Nephron progenitor cell (in vitro differentiated cells): Measurements from ENCODE around the gene F2.

ENCODE experiments used
- DNase-seq: peaks from one replicate; pipeline ENCODE4 v3.0.0; 2021
- H3K27ac Mint-ChIP-seq: 2 replicates; pipeline ENCODE4 v1.8.0; 2021; ENCODE audit warnings: mild to moderate bottlenecking, moderate library complexity, mixed read lengths
- H3K27me3 Mint-ChIP-seq: 2 replicates; pipeline ENCODE4 v1.8.0; 2021; ENCODE audit warnings: mild to moderate bottlenecking, low read depth, mixed read lengths; ENCODE audit not compliant: poor library complexity
- H3K36me3 Mint-ChIP-seq: 2 replicates; pipeline ENCODE4 v1.8.0; 2021; ENCODE audit warnings: low read depth, mixed read lengths
- H3K4me1 Mint-ChIP-seq: 2 replicates; pipeline ENCODE4 v1.8.0; 2021; ENCODE audit warnings: mixed read lengths
- H3K4me3 Mint-ChIP-seq: 2 replicates; pipeline ENCODE4 v1.8.0; 2021; ENCODE audit warnings: mild to moderate bottlenecking, moderate library complexity, mixed read lengths
- H3K9me3 Mint-ChIP-seq: 2 replicates; pipeline ENCODE4 v1.8.0; 2021; ENCODE audit warnings: mild to moderate bottlenecking, moderate library complexity, mixed read lengths
- CTCF ChIP-seq: fragments of 200-600 bp; sonication (generic); IDR thresholded peaks from 2 replicates; pipeline ENCODE4 v1.5.0; 2021; ENCODE audit warnings: antibody characterized with exemption

Gene F2

GRCh38 chr11:46762248-46762647 is 43.2 kb downstream of the F2 start:
- TF ChIP-seq CTCF = no peak
- Mint-ChIP-seq H3K27ac (peak overlapping the region; percentile 73), H3K36me3 (peaks cover 80% of the 10 kb centered on the region), H3K9me3 (no peaks in the 10 kb centered on the region), H3K4me1 (no peaks in the 10 kb centered on the region), H3K4me3 (no peak overlapping the region), H3K27me3 (no peaks in the 10 kb centered on the region)
- DNase-seq = no peak

- no peak for DNase-seq
- Mint-ChIP-seq H3K4me3 (no peak overlapping the region), H3K36me3 (peaks cover 75% of the 10 kb centered on the region), H3K4me1 (no peaks in the 10 kb centered on the region), H3K9me3 (no peaks in the 10 kb centered on the region), H3K27me3 (no peaks in the 10 kb centered on the region), H3K27ac (no peak overlapping the region)
- TF ChIP-seq CTCF = no peak
Measured at GRCh38 chr11:46766656-46767055, 47.6 kb downstream of the F2 start.

- no peak overlapping the region for H3K27ac Mint-ChIP-seq
- H3K36me3 Mint-ChIP-seq = peaks cover 77% of the 10 kb centered on the region
- no peak overlapping the region for H3K4me3 Mint-ChIP-seq
Measured at GRCh38 chr11:46769636-46770221, 50.7 kb downstream of the F2 start.

GRCh38 chr11:46776878-46777277 is 57.9 kb downstream of the F2 start:
- no peak for DNase-seq
- H3K27me3 Mint-ChIP-seq = no peaks in the 10 kb centered on the region
- no peak for TF ChIP-seq CTCF
- peaks cover 87% of the 10 kb centered on the region for H3K36me3 Mint-ChIP-seq
- H3K9me3 Mint-ChIP-seq = peaks cover 3% of the 10 kb centered on the region
- no peaks in the 10 kb centered on the region for H3K4me1 Mint-ChIP-seq
- no peak overlapping the region for H3K4me3 Mint-ChIP-seq
- H3K27ac Mint-ChIP-seq = no peak overlapping the region

More at GRCh38 chr11:46769636-46770221, 50.7 kb downstream of the F2 start:
- no peaks in the 10 kb centered on the region for H3K4me1 Mint-ChIP-seq
- no peaks in the 10 kb centered on the region for H3K27me3 Mint-ChIP-seq
- DNase-seq = no peak
- no peaks in the 10 kb centered on the region for H3K9me3 Mint-ChIP-seq
- no peak for TF ChIP-seq CTCF

- Mint-ChIP-seq H3K27me3 (no peaks in the 10 kb centered on the region), H3K4me1 (no peaks in the 10 kb centered on the region), H3K9me3 (peaks cover 3% of the 10 kb centered on the region), H3K36me3 (peaks cover 83% of the 10 kb centered on the region), H3K4me3 (no peak overlapping the region), H3K27ac (no peak overlapping the region)
- no peak for TF ChIP-seq CTCF
- DNase-seq = no peak
Measured at GRCh38 chr11:46778416-46778815, 59.4 kb downstream of the F2 start.
